OCI-LY1 (cell line): ENCODE data around the gene CPNE1.

ENCODE experiments used
- EZH2 ChIP-seq: fragments of 200-600 bp; sonication (generic), shearing (Covaris generic); IDR thresholded peaks from 2 replicates; pipeline ENCODE4 v1.8.0; 2017; ENCODE audit warnings: borderline replicate concordance, mixed run types, mild to moderate bottlenecking, antibody characterized with exemption, low read length, moderate library complexity, mixed read lengths
- TF ChIP-seq, protein P1 (sequence below): fragments of 200-600 bp; sonication (generic), shearing (Covaris generic); IDR thresholded peaks from 2 replicates; pipeline ENCODE4 v1.5.1; 2017; ENCODE audit warnings: mild to moderate bottlenecking, antibody characterized with exemption, low read length, moderate library complexity, mixed read lengths

DNA sequence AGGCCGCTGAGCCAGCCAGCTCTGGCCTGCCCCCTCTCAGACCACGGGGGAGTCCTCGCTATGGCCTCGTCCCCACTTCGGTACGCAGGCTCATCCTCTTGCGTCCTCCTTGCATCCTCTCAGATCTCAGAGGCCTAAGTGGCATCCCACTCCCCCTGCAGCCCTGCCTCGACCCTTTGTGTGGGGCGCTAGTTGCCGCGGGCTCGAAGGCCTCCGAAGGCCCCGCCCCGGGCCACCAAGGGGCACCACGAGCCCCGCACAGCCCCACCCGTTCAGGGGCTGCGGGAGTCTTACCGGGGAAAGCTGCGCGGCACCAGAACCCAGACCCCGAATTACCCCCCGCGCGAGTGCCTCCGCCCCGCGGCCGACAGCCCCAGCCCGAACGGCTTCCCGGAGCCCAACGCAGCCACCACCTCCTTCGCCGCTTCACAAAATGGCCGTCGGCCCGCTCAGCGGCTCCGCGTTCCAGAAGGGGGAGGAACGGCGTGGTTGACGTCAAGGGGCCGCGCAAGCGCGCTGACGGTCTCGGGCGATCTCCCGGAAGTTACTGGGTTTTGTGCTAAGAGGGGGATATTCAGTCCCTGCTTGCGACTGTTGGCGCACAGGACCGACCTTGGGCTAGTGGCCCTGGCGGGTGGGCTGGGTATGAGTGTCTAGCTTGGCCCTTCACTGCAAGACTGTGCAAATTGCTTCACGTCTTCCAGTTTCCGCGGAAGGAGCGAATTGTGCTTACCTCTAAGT lies at the start of gene CPNE1, which contains the start of gene RBM12:
- TF ChIP-seq, protein P1, sequence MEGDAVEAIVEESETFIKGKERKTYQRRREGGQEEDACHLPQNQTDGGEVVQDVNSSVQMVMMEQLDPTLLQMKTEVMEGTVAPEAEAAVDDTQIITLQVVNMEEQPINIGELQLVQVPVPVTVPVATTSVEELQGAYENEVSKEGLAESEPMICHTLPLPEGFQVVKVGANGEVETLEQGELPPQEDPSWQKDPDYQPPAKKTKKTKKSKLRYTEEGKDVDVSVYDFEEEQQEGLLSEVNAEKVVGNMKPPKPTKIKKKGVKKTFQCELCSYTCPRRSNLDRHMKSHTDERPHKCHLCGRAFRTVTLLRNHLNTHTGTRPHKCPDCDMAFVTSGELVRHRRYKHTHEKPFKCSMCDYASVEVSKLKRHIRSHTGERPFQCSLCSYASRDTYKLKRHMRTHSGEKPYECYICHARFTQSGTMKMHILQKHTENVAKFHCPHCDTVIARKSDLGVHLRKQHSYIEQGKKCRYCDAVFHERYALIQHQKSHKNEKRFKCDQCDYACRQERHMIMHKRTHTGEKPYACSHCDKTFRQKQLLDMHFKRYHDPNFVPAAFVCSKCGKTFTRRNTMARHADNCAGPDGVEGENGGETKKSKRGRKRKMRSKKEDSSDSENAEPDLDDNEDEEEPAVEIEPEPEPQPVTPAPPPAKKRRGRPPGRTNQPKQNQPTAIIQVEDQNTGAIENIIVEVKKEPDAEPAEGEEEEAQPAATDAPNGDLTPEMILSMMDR: peak; percentile 3; the same call in 1 of the 2 replicates
- TF ChIP-seq EZH2: no peak
